Stimulated activated CD4-positive, alpha-beta T cell treated with anti-CD3 and anti-CD28 coated beads, Interleukin-12 subunit alpha, Interleukin-12 subunit beta, amount 100 ng/mL, for 4 hours (primary cell): ENCODE data around the gene SERPINB13.
"Not testable (repeated sequence)": the region's sequence is repeated elsewhere in the genome, so short reads cannot be mapped to it uniquely, and the experiment has no call there.

ENCODE experiments used
- DNase-seq: peaks from one replicate; pipeline ENCODE4 v3.0.0-alpha.2; 2020

Gene SERPINB13

DNA sequence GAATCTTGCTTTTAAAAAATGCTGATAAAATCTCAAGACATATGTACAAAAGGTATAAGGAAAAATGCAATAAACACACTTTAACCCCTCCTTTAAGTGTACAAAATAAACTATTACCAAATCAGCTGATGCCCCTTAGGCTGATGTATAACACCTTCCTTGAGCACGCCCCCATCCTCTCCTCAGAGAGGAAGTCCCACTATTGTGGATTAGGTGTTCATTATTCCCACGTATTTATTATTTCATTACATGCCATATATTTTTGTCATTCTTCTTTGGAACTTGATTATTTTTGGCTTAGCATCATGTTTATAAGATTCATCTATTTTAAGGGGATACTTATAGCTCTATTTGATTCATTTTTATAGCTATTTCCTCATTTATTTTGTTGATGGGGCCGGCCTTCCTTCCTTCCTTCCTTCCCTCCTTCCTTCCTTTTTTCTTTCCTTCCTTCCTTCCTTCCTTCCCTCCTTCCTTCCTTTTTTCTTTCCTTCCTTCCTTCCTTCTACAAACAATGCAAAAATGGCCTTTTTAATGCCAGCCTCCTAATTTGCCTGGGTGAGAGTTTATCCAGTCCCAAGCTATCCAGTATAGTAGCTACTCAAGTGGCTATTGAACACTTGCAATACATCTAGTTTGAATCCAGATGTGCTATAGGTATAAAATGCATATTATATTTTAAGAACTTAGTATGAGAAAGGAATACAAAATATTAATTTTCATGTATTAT lies 4.0 kb downstream of the SERPINB13 start:
- no peak for DNase-seq

DNA sequence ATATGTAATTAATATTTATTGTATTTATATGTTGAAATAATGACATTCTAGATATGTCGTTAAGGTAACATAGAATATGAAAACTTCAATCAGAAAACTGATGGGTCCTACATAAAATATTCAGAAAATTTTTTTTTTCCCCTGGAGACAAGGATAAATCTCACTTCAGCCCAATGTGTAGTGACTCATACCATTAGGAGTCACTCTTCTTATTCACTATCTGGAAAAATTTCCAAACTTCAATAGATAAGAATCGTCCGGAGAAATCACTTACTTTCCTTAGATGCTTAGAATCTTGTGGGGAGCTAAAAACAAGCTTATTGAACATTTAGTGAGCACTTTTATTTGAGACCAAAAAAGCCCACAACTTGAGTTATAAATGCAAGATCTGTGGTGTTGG lies 4.6 kb downstream of the SERPINB13 start:
- no peak for DNase-seq

DNA sequence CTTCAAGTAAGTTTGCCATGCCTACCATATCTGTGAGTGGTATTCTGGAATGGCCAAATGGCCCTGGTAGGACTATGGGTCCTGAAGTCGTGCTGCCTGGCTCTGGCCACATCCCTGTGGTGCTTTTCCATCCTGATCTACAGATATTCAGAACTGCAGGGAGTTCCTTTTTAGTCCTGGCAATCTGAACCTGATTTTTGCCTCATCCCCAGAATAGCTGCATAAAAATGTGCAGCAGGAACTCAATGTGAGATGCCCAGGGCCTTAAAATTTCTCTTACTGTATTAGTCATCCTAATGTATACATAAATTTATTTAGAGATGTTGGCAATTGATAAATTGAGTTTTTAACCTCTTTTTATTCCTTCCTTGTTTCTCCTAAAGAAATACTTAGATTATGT lies 5.3 kb downstream of the SERPINB13 start:
- no peak for DNase-seq

DNA sequence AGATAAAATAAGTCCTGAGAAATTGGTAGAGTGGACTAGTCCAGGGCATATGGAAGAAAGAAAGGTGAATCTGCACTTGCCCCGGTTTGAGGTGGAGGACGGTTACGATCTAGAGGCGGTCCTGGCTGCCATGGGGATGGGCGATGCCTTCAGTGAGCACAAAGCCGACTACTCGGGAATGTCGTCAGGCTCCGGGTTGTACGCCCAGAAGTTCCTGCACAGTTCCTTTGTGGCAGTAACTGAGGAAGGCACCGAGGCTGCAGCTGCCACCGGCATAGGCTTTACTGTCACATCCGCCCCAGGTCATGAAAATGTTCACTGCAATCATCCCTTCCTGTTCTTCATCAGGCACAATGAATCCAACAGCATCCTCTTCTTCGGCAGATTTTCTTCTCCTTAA lies 9.8 kb downstream of the SERPINB13 start:
- no peak for DNase-seq

DNA sequence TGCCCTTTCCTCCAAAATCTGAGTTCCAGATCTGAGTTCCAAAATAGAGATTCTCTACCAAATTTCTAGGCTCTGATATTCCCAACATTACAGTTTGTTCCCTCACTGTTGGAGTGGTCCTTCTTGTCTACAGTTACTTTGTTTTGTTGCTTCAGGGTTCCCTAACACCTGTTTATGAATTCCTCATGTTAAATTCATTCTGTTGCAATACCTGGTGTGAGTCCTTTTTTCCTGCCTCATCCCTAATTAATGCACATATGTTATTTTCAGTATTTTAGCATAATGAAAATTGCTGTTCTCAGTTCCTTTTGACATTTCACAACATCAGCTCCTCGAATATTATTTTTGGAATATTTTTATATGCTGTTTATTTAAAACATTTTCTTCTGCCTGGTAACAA lies 16.2 kb downstream of the SERPINB13 start:
- no peak for DNase-seq

- DNase-seq = no peak
Observed at GRCh38 chr18:63603772-63604171, 16.6 kb downstream of the SERPINB13 start.

DNA sequence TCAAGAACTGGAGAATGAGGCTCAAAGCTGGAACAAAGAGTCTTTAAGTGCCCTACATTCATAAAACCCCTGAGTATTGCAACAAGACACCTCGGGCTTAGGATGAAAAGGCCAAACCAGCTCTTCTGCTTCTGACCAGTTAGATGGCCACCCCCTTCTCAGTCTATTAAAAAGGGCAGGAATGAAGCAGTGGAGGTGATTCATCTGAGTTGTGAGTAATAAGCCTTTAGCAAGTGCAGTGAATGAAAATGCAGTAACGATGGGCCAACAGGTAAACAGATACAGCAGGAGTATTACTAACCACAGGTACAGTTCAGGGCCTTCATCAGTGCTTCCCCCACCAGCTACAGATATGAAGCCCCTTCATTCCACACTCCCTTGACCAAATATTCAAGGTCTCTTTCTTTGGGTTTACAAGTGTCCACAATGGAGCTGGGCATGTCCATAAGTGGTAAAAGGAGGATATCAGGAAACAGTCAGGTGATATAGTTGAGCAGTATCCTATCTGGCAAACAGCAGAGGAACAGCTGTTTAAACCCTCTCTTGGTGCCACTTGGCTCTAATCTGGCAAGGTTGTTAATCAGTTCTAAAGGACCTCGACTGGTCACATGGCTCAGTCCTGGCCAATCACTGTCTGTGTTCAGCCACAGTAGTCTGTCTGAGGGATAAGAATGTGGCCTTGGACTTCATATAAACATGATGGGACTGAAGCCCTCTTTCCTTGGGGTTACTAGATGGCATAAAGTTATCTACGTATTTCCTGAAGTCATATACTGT lies 17.8 kb downstream of the SERPINB13 start:
- DNase-seq = no peak

GRCh38 chr18:63606526-63606925 lies 19.4 kb downstream of the SERPINB13 start:
- no peak for DNase-seq

DNA sequence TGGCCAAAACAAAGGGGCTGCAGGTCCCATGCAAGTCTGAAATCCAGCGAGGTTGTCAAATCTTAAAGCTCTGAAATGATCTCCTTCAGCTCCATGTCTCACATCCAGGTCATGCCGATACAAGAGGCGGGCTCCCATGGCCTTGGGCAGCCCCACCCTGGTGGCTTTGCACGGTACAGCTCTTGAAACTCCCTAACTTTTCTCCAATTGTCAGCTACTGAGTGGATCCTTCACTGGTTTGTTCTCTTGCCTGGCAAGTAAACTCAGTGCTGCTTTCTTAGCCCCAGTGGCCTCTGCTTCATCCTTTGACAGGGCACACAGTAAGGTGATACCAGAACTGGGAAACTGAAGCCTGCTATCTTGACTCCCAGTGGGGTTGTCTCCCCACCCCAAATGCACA lies 26.3 kb downstream of the SERPINB13 start:
- no peak for DNase-seq

DNA sequence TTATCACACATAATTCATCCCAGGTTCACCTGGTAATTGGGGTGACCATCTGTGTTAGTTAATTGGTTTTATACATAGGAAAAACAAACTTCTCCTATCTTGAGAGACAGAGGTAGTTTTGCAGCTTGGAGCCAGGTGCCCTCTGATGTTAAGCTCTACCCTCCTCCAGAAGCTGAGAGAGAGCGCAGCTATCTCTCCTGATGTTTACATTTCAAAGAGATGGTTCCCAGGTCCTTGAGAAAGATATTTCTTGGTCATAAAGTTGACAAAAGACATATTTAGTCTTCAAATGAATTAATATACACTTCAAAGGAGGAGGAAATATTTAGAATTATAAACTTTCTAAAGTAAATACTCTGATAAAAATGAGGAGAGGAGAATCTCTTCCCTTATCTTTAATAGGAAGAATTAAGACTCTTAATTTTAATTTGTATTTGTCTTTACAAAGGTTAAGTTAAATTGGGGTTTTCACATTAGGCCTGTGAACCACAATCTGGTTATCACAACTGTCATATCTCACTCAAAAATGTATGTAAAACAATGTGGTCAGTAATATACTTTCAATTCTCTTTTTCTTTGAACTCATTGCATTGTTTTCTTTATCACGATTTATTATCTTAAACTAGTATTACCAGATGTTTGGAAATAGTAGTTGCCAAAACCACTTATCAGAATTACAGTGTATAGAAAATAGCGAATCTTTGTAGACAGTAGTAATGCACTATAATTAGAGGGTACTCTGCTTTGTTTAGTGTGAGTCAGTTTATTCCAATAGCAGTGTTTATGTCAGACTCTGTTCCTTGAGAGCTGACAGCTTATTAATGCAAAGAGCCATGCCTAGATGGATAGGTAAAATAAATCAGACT lies 30.1 kb downstream of the SERPINB13 start:
- DNase-seq = no peak

DNA sequence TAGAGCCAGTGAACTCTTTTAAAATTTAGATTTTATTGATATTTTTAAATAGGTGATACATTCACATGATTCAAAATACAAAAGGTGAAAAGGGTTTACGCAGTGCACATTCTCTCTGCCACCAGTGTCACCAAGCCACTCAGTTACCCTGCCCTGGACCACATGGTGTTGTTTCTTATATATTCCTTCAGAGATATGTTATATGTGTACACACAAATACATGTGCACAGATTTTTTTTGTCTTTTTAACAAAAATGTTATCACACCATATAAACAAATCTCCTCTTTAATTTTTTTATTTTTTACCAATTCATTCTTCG lies 30.7 kb downstream of the SERPINB13 start:
- DNase-seq = no peak

DNA sequence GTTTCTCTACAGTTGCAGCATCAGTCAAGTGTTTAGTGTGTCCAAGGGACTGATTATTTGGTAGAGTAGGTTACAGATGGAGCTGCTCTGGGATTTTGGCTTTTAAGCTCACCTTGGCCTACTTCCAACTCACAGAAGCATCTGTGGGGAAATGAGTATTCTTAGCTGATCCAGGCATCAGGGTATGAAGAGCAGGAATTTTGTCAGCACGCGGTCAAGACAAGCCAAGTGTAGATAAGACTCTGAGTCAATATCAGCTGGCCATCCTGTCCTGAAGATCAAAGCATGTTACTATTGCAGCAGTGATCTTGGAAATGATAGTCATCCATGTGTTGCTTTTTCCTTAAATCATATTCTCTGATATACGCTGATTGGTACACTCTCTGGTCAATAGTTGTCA lies 32.5 kb downstream of the SERPINB13 start:
- DNase-seq = no peak

DNA sequence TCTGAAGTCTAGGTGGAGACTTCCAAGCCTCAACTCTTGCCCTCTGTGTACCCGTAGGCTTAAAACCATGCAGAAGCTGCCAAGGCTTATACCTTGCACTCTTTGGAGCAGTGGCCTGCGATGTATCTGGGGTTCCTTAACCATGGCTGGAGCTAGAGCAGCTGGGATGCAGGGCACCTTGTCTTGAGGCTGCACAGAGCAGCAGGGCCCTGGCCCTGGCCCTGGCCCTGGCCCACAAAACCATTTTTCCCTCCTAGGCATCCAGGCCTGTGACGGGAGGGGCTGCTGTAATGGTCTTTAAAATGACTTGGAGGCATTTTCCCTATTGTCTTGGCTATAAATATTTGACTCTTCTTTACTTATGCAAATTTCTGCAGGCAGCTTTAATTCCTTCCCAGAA lies 37.7 kb downstream of the SERPINB13 start:
- no peak for DNase-seq

- DNase-seq = no peak
Observed at GRCh38 chr18:63626431-63626830, 39.3 kb downstream of the SERPINB13 start.

DNA sequence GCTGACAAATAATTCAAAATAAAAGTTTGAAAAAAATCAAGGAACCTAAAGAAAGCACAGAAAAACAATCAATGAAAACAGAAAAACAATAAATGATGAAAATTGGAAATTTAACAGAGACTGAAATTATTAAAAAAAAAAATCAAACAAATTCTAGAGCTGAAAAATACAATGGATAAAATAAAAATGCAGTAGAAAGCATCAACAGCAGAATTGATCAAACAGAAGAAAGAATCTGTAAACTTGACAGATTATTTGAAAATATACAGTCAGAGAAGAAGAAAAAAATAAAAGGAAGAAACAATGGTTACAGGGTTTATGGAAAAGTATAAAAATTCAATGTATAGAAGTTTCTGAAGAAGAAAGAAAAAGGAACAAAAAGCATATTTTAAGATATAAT lies 40.7 kb downstream of the SERPINB13 start:
- no peak for DNase-seq

DNA sequence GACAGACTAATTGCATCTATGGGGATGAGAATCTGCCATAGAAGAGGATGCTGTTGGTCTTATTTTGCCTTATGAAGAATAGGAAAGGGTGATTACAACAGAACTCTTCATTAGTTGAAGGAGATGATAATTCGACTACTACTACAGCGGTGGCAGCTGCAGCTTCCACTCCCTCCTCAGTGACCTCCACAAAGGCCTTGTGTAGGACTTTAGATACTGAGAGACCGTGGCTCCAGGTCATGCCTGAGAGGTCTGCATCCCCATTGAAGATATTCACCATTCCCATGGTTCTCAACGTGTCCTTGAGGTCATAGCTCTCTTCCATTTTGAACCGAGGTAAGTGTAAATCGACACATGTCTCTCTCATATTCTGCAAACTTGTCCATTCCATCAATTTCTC lies 50.6 kb downstream of the SERPINB13 start:
- DNase-seq = no peak

DNA sequence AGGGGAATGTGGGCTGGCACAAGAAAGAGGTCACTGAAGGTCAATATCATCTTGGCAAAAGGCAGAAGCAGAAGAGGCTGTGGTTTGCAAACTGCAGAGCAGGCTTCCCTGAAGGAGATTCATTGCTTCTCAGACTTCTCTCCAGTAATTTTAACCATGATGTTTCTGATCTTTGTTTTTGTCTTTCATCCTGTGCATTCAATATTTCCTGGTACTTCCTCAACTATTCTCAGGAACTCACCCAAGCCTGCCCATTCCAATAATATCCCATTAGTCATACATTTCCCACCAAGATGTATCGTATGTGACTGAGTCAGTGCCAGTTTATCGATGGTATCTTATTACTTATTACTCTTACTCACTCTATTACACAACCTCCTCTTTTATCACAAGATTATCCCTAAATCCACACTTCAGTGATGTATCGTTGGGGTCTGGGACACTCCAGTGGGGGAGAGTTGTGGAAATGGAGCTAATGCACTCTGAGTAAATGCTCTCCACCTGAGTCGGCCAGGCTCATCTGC lies 54.1 kb downstream of the SERPINB13 start:
- DNase-seq = not testable (repeated sequence)

GRCh38 chr18:63642668-63643356 lies 55.7 kb downstream of the SERPINB13 start:
- DNase-seq = not testable (repeated sequence)

DNA sequence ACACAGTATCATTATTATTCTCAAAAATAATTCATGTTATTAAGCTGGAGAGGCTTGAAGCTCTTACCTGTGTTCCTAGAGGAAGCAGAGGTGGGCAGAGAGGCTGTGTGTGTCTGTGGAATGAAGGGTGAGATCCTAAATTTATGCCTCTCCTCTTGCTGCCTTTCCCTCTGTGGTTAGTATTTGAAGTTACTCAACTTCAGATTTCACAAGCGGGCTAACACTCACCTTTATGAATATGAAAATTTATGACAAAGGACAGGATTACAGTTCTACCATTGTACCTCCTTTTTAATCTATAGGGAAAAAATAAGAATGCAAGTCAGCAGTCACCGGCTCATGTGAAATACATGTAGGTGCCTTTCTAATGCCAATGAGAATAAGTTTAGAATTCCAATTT lies 57.0 kb downstream of the SERPINB13 start, which contains the start of gene SERPINB4:
TSS of gene SERPINB4 (minus strand) at position 115 of the 400 bp plus-strand sequence. CDS start 679 bp downstream, outside the sequence.
- DNase-seq = not testable (repeated sequence)

- not testable (repeated sequence) for DNase-seq
Observed at GRCh38 chr18:63644694-63645093, 57.6 kb downstream of the SERPINB13 start.

DNA sequence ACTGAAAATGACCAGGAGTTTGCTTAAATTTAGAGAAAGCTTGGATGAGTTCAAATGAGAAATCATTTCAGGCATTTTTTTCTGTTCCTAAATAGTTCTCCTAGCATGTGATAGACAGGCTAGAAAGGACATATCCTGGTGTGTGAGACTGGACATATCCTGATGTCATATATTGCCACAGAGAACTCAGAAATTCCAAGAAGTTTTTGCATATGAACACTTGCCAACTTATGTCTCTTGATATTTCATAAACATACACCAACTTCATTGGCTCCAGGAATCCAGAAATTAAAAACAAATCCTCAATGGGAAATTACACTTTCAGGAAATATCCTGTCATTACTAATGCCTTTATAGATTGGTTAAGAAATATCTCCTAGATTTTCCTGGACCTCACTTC lies 59.8 kb downstream of the SERPINB13 start:
- DNase-seq = no peak

- DNase-seq = no peak
Observed at GRCh38 chr18:63648241-63648640, 61.1 kb downstream of the SERPINB13 start.
